Stimulated activated CD4-positive, alpha-beta T cell treated with anti-CD3 and anti-CD28 coated beads, Interleukin-1b, Interleukin-23, amount 100 ng/mL, for 48 hours (primary cell): Measurements from ENCODE around the gene FAM98B.
"Not testable (repeated sequence)": the region's sequence is repeated elsewhere in the genome, so short reads cannot be mapped to it uniquely, and the experiment has no call there.

Experiments used
- DNase-seq: peaks from one replicate; pipeline ENCODE4 v3.0.0-alpha.2; 2020

The FAM98B gene

GRCh38 chr15:38453971-38454695, at the start of gene FAM98B:
Gene FAM98B, plus strand, starts transcription at chr15:38454127. Its CDS starts 35 bp downstream, at chr15:38454162.
- peak; percentile 89 for DNase-seq

GRCh38 chr15:38406436-38406835, 47.5 kb upstream of the FAM98B start:
- DNase-seq = no peak

GRCh38 chr15:38408576-38408975, 45.4 kb upstream of the FAM98B start:
- DNase-seq = no peak

GRCh38 chr15:38411902-38412301, 42.0 kb upstream of the FAM98B start:
- no peak for DNase-seq

- DNase-seq = no peak
These were observed 41.5 kb upstream of the FAM98B start for GRCh38 chr15:38412466-38412865.

- DNase-seq = no peak
These were observed 39.6 kb upstream of the FAM98B start for GRCh38 chr15:38414357-38414756.

GRCh38 chr15:38421069-38421690, 32.7 kb upstream of the FAM98B start:
- DNase-seq = no peak

GRCh38 chr15:38424101-38424552, 29.8 kb upstream of the FAM98B start:
- no peak for DNase-seq

- no peak for DNase-seq
These were observed 28.7 kb upstream of the FAM98B start for GRCh38 chr15:38425269-38425668.

- no peak for DNase-seq
These were observed 26.5 kb upstream of the FAM98B start for GRCh38 chr15:38427380-38427779.

- no peak for DNase-seq
These were observed 23.7 kb upstream of the FAM98B start for GRCh38 chr15:38430106-38430760.

- no peak for DNase-seq
These were observed 16.9 kb upstream of the FAM98B start for GRCh38 chr15:38436993-38437392.

GRCh38 chr15:38437603-38438002, 16.3 kb upstream of the FAM98B start:
- not testable (repeated sequence) for DNase-seq

- no peak for DNase-seq
These were observed 15.6 kb upstream of the FAM98B start for GRCh38 chr15:38438031-38438986.

- peak; percentile 35 for DNase-seq
These were observed 13.4 kb upstream of the FAM98B start for GRCh38 chr15:38440353-38441129.

- DNase-seq = no peak
These were observed 12.8 kb upstream of the FAM98B start for GRCh38 chr15:38441130-38441519.

- no peak for DNase-seq
These were observed 766 bp downstream of the FAM98B start for GRCh38 chr15:38454696-38455090.

- no peak for DNase-seq
These were observed 1.2 kb downstream of the FAM98B start for GRCh38 chr15:38455092-38455491.

- no peak for DNase-seq
These were observed 4.7 kb downstream of the FAM98B start for GRCh38 chr15:38458646-38459045.

GRCh38 chr15:38459480-38459879, 5.6 kb downstream of the FAM98B start:
- no peak for DNase-seq

- no peak for DNase-seq
These were observed 6.6 kb downstream of the FAM98B start for GRCh38 chr15:38460543-38460942.
